Neural cell (in vitro differentiated cells): ENCODE measurements around the gene CHD2. TPM values are rescaled to one million over a fixed set of nuclear protein-coding genes. Genes with fewer than 3 reads are reported as not detected.

ENCODE experiments used
- H2AFZ ChIP-seq: fragments of 200-600, 300-800 bp; sonication (generic), shearing (Covaris generic); 2 replicates; pipeline ENCODE4 v1.6.0; 2014; ENCODE audit warnings: low read depth, mild to moderate bottlenecking, antibody characterized with exemption, low read length, moderate library complexity
- H3F3A ChIP-seq: fragments of 200-600 bp; shearing (Covaris generic); 2 replicates; pipeline ENCODE4 v1.6.1; 2016; ENCODE audit warnings: mild to moderate bottlenecking, moderate library complexity, mixed read lengths, antibody characterized with exemption, low read length; ENCODE audit not compliant: insufficient read depth, poor library complexity, severe bottlenecking
- H3K27ac ChIP-seq: fragments of 200-600, 300-800 bp; sonication (generic), shearing (Covaris generic); 2 replicates; pipeline ENCODE4 v1.5.1; 2014; ENCODE audit warnings: mild to moderate bottlenecking, low read length, moderate library complexity
- H3K27me3 ChIP-seq: fragments of 300-800, 200-600 bp; sonication (generic), shearing (Covaris generic); 2 replicates; pipeline ENCODE4 v1.6.0; 2014; ENCODE audit warnings: mild to moderate bottlenecking, low read depth, low read length, moderate library complexity; ENCODE audit not compliant: insufficient read depth
- H3K36me3 ChIP-seq: fragments of 300-800, 200-600 bp; sonication (generic), shearing (Covaris generic); 2 replicates; pipeline ENCODE4 v1.5.1; 2014; ENCODE audit warnings: mild to moderate bottlenecking, antibody characterized with exemption, low read length, moderate library complexity; ENCODE audit not compliant: insufficient read depth
- H3K4me2 ChIP-seq: fragments of 300-800, 200-600 bp; sonication (generic), shearing (Covaris generic); 2 replicates; pipeline ENCODE4 v1.6.0; 2014; ENCODE audit warnings: mild to moderate bottlenecking, low read length
- H3K4me3 ChIP-seq: fragments of 300-800, 200-600 bp; sonication (generic), shearing (Covaris generic); 2 replicates; pipeline ENCODE4 v1.5.1; 2014; ENCODE audit warnings: mild to moderate bottlenecking, low read length, moderate library complexity
- H3K79me2 ChIP-seq: fragments of 200-600 bp; shearing (Covaris generic); replicated peaks from 2 replicates; pipeline ENCODE4 v1.6.0; 2014; ENCODE audit warnings: mild to moderate bottlenecking, low read length, moderate library complexity; ENCODE audit not compliant: insufficient read depth
- H3K9ac ChIP-seq: fragments of 300-800, 200-600 bp; sonication (generic), shearing (Covaris generic); 2 replicates; pipeline ENCODE4 v1.6.1; 2016; ENCODE audit warnings: mild to moderate bottlenecking, low read length, mixed read lengths
- H3K9me2 ChIP-seq: fragments of 200-600 bp; shearing (Covaris generic); 2 replicates; pipeline ENCODE4 v1.6.1; 2016; ENCODE audit warnings: mild to moderate bottlenecking, low read length, mixed read lengths; ENCODE audit not compliant: insufficient read depth
- H3K9me3 ChIP-seq: fragments of 200-600, 300-800 bp; sonication (generic), shearing (Covaris generic); 2 replicates; pipeline ENCODE4 v1.6.1; 2016; ENCODE audit warnings: mild to moderate bottlenecking, mixed run types, low read length, moderate library complexity, mixed read lengths
- H4K20me1 ChIP-seq: fragments of 200-600 bp; shearing (Covaris generic); 2 replicates; pipeline ENCODE4 v1.6.1; 2016; ENCODE audit warnings: mild to moderate bottlenecking, mixed run types; ENCODE audit not compliant: insufficient read depth
- EZH2 ChIP-seq: fragments of 200-600, 300-800 bp; shearing (Covaris generic), sonication (generic); IDR thresholded peaks from 2 replicates; pipeline ENCODE4 v1.6.1; 2014; ENCODE audit warnings: antibody characterized with exemption, low read length, borderline replicate concordance, mild to moderate bottlenecking; ENCODE audit not compliant: insufficient read depth, poor library complexity, severe bottlenecking
- POLR2AphosphoS5 ChIP-seq: IDR thresholded peaks from 2 replicates; pipeline ENCODE4 v1.6.1; 2012
- RAD21 ChIP-seq: fragments of 450-650 bp; conservative IDR thresholded peaks from 2 replicates; pipeline ENCODE4 v1.6.1; 2014; ENCODE audit warnings: antibody characterized with exemption, mild to moderate bottlenecking, moderate library complexity
- TAF1 ChIP-seq: IDR thresholded peaks from 2 replicates; pipeline ENCODE4 v1.6.1; 2012; ENCODE audit warnings: low read depth
- polyA plus RNA-seq: library from polyadenylated mRNA; depleted of rRNA; stranded (reverse); fragments of >200 nt; gene quantifications from 2 replicates; pipeline ENCODE4 v1.2.3, GENCODE V29; 2014
- TF ChIP-seq, protein P1 (sequence below): IDR thresholded peaks from 2 replicates; pipeline ENCODE4 v1.6.1; 2012; ENCODE audit warnings: borderline replicate concordance
- TF ChIP-seq, protein P2 (sequence below): fragments of 450-650 bp; IDR thresholded peaks from 2 replicates; pipeline ENCODE4 v1.5.1; 2014; ENCODE audit warnings: antibody characterized with exemption, mild to moderate bottlenecking, moderate library complexity; ENCODE audit not compliant: poor library complexity, severe bottlenecking

The CHD2 gene
- polyA plus RNA-seq, 1 donor from 2014 or later, result 113 TPM

DNA sequence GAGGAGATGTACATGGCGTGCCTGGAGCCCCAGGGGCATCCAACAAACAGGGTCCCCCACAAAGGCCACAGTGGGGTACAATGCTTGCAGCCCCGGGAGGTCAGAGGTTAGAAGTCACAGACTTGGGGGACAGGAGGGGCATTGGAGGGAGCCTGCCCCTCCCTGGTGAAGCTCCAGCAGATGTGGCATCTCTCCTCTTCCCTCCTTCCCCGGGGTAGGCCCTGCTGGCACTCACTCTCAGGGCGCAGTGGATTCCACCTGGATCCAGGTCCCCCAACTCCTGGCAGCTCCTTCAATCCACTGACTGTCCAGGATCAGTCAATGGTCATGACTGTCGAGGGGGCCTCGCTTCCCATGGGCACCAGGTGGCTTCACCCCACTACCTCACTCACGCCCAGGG, 156.7 kb downstream of the CHD2 start:
- no peaks in the 10 kb centered on the region for H3K36me3 ChIP-seq
- TF ChIP-seq EZH2 (no peak), TAF1 (no peak), RAD21 (no peak)
- TF ChIP-seq, protein P1, sequence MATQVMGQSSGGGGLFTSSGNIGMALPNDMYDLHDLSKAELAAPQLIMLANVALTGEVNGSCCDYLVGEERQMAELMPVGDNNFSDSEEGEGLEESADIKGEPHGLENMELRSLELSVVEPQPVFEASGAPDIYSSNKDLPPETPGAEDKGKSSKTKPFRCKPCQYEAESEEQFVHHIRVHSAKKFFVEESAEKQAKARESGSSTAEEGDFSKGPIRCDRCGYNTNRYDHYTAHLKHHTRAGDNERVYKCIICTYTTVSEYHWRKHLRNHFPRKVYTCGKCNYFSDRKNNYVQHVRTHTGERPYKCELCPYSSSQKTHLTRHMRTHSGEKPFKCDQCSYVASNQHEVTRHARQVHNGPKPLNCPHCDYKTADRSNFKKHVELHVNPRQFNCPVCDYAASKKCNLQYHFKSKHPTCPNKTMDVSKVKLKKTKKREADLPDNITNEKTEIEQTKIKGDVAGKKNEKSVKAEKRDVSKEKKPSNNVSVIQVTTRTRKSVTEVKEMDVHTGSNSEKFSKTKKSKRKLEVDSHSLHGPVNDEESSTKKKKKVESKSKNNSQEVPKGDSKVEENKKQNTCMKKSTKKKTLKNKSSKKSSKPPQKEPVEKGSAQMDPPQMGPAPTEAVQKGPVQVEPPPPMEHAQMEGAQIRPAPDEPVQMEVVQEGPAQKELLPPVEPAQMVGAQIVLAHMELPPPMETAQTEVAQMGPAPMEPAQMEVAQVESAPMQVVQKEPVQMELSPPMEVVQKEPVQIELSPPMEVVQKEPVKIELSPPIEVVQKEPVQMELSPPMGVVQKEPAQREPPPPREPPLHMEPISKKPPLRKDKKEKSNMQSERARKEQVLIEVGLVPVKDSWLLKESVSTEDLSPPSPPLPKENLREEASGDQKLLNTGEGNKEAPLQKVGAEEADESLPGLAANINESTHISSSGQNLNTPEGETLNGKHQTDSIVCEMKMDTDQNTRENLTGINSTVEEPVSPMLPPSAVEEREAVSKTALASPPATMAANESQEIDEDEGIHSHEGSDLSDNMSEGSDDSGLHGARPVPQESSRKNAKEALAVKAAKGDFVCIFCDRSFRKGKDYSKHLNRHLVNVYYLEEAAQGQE, result no peak
- no peak overlapping the region for H3K4me3 ChIP-seq
- H3K4me2 ChIP-seq, result no peak overlapping the region
- H3K9ac ChIP-seq, result no peak overlapping the region
- H3F3A ChIP-seq, result no peaks in the 10 kb centered on the region
- H4K20me1 ChIP-seq, result no peaks in the 10 kb centered on the region
- H3K9me2 ChIP-seq, result no peaks in the 10 kb centered on the region
- H2AFZ ChIP-seq, result no peak overlapping the region
- H3K9me3 ChIP-seq, result no peaks in the 10 kb centered on the region
- H3K79me2 ChIP-seq, result peaks cover 61% of the 10 kb centered on the region
- H3K27me3 ChIP-seq, result no peaks in the 10 kb centered on the region
- no peak overlapping the region for H3K27ac ChIP-seq

DNA sequence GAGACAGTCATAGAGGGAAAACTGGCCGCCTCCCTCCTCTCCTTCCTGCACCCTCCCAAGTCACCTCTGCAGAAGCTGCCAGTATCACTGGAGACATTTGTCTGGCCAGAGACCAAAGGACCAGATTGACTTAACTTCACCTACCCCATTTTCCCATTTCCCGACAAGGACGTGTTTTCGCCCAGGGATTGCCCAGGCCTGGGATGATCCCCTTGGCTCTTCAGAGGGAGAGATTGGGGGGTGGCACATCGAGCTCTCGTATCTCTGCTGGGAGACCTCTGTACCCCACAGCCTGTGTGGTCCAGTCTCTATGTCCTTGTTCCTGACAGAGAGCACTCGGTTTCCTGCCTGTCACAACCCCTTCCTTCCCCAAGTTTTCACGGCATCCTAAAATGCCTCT, 157.5 kb downstream of the CHD2 start:
- Histone ChIP-seq H4K20me1 (no peaks in the 10 kb centered on the region), H3K9me3 (no peaks in the 10 kb centered on the region), H3K27ac (no peak overlapping the region), H2AFZ (no peak overlapping the region), H3K4me2 (no peak overlapping the region), H3K9ac (no peak overlapping the region), H3K79me2 (peaks cover 61% of the 10 kb centered on the region), H3K4me3 (no peak overlapping the region), H3F3A (no peaks in the 10 kb centered on the region), H3K36me3 (no peaks in the 10 kb centered on the region), H3K9me2 (no peaks in the 10 kb centered on the region), H3K27me3 (no peaks in the 10 kb centered on the region)
- TF ChIP-seq, protein P1, result no peak
- no peak for TF ChIP-seq POLR2AphosphoS5
- no peak for TF ChIP-seq EZH2
- TF ChIP-seq, protein P2, sequence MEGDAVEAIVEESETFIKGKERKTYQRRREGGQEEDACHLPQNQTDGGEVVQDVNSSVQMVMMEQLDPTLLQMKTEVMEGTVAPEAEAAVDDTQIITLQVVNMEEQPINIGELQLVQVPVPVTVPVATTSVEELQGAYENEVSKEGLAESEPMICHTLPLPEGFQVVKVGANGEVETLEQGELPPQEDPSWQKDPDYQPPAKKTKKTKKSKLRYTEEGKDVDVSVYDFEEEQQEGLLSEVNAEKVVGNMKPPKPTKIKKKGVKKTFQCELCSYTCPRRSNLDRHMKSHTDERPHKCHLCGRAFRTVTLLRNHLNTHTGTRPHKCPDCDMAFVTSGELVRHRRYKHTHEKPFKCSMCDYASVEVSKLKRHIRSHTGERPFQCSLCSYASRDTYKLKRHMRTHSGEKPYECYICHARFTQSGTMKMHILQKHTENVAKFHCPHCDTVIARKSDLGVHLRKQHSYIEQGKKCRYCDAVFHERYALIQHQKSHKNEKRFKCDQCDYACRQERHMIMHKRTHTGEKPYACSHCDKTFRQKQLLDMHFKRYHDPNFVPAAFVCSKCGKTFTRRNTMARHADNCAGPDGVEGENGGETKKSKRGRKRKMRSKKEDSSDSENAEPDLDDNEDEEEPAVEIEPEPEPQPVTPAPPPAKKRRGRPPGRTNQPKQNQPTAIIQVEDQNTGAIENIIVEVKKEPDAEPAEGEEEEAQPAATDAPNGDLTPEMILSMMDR, result no peak
- no peak for TF ChIP-seq TAF1
